ENCODE measurements around the gene RELL2. TPM values are rescaled to one million over a fixed set of nuclear protein-coding genes. Genes with fewer than 3 reads are reported as not detected.
"Not testable (repeated sequence)": the region's sequence is repeated elsewhere in the genome, so short reads cannot be mapped to it uniquely, and the experiment has no call there.

Gene RELL2
- total RNA-seq, 1 donor from 2014 or later, result under 0.01 TPM

- peaks cover 23 to 35% (median 24%) of the 10 kb centered on the region in 3 donors for H3K4me1 ChIP-seq (ENCODE audit: control insufficient read depth in 3 of 3, insufficient read depth in 3 of 3, low read length in 3 of 3)
- peak overlapping the region; percentile 49 for H3K27ac ChIP-seq (ENCODE audit: low read depth, low read length)
- H3K9me3 ChIP-seq (ENCODE audit: control insufficient read depth in 3 of 3, low read length in 3 of 3), result no peaks in the 10 kb centered on the region
- no peaks in the 10 kb centered on the region for H3K27me3 ChIP-seq (ENCODE audit: control insufficient read depth in 3 of 3, insufficient read depth in 3 of 3, low read length in 3 of 3)
- H3K36me3 ChIP-seq (ENCODE audit: control insufficient read depth in 3 of 3, insufficient read depth in 3 of 3, low read length in 3 of 3), result no peaks in the 10 kb centered on the region
- H3K9ac ChIP-seq (ENCODE audit: low read depth in 1 of 3, low read length in 3 of 3), result peak overlapping the region in 1 of 3 donors; percentile 13
- H3K4me3 ChIP-seq (ENCODE audit: low read length in 3 of 3), result peak overlapping the region in 1 of 3 donors; percentile 1
Measured at GRCh38 chr5:141605523-141606277, 31.1 kb upstream of the RELL2 start.

GRCh38 chr5:141608046-141608445 is 28.8 kb upstream of the RELL2 start:
- Histone ChIP-seq H3K9ac (ENCODE audit: low read depth in 1 of 3, low read length in 3 of 3) (no peak overlapping the region), H3K4me1 (ENCODE audit: control insufficient read depth in 3 of 3, insufficient read depth in 3 of 3, low read length in 3 of 3) (peaks cover 27 to 32% (median 29%) of the 10 kb centered on the region in 3 donors), H3K9me3 (ENCODE audit: control insufficient read depth in 3 of 3, low read length in 3 of 3) (no peaks in the 10 kb centered on the region), H3K27ac (ENCODE audit: low read depth, low read length) (no peak overlapping the region), H3K36me3 (ENCODE audit: control insufficient read depth in 3 of 3, insufficient read depth in 3 of 3, low read length in 3 of 3) (no peaks in the 10 kb centered on the region), H3K27me3 (ENCODE audit: control insufficient read depth in 3 of 3, insufficient read depth in 3 of 3, low read length in 3 of 3) (no peaks in the 10 kb centered on the region), H3K4me3 (ENCODE audit: low read length in 3 of 3) (no peak overlapping the region)

- H3K36me3 ChIP-seq (ENCODE audit: control insufficient read depth in 3 of 3, insufficient read depth in 3 of 3, low read length in 3 of 3), result no peaks in the 10 kb centered on the region
- H3K27me3 ChIP-seq (ENCODE audit: control insufficient read depth in 3 of 3, insufficient read depth in 3 of 3, low read length in 3 of 3), result no peaks in the 10 kb centered on the region
- no peak overlapping the region for H3K9ac ChIP-seq (ENCODE audit: low read depth in 1 of 3, low read length in 3 of 3)
- H3K4me1 ChIP-seq (ENCODE audit: control insufficient read depth in 3 of 3, insufficient read depth in 3 of 3, low read length in 3 of 3), result peaks cover 25 to 37% (median 29%) of the 10 kb centered on the region in 3 donors
- H3K4me3 ChIP-seq (ENCODE audit: low read length in 3 of 3), result no peak overlapping the region
- no peaks in the 10 kb centered on the region for H3K9me3 ChIP-seq (ENCODE audit: control insufficient read depth in 3 of 3, low read length in 3 of 3)
- H3K27ac ChIP-seq (ENCODE audit: low read depth, low read length), result no peak overlapping the region
Measured at GRCh38 chr5:141608557-141608956, 28.2 kb upstream of the RELL2 start.

- Histone ChIP-seq H3K36me3 (ENCODE audit: control insufficient read depth in 3 of 3, insufficient read depth in 3 of 3, low read length in 3 of 3) (no peaks in the 10 kb centered on the region), H3K27me3 (ENCODE audit: control insufficient read depth in 3 of 3, insufficient read depth in 3 of 3, low read length in 3 of 3) (no peaks in the 10 kb centered on the region), H3K4me1 (ENCODE audit: control insufficient read depth in 3 of 3, insufficient read depth in 3 of 3, low read length in 3 of 3) (peaks cover 23 to 36% (median 28%) of the 10 kb centered on the region in 3 donors), H3K27ac (ENCODE audit: low read depth, low read length) (no peak overlapping the region), H3K9me3 (ENCODE audit: control insufficient read depth in 3 of 3, low read length in 3 of 3) (no peaks in the 10 kb centered on the region), H3K4me3 (ENCODE audit: low read length in 3 of 3) (no peak overlapping the region), H3K9ac (ENCODE audit: low read depth in 1 of 3, low read length in 3 of 3) (no peak overlapping the region)
Measured at GRCh38 chr5:141609044-141609443, 27.8 kb upstream of the RELL2 start.

GRCh38 chr5:141609921-141610320 is 26.9 kb upstream of the RELL2 start:
- not testable (repeated sequence) for H3K4me3 ChIP-seq (ENCODE audit: low read length in 3 of 3); H3K27me3 ChIP-seq (ENCODE audit: control insufficient read depth in 3 of 3, insufficient read depth in 3 of 3, low read length in 3 of 3); H3K36me3 ChIP-seq (ENCODE audit: control insufficient read depth in 3 of 3, insufficient read depth in 3 of 3, low read length in 3 of 3); H3K27ac ChIP-seq (ENCODE audit: low read depth, low read length); H3K9me3 ChIP-seq (ENCODE audit: control insufficient read depth in 3 of 3, low read length in 3 of 3); H3K9ac ChIP-seq (ENCODE audit: low read depth in 1 of 3, low read length in 3 of 3)
- H3K4me1 ChIP-seq (ENCODE audit: control insufficient read depth in 3 of 3, insufficient read depth in 3 of 3, low read length in 3 of 3), result peaks cover 15 to 31% (median 27%) of the 10 kb centered on the region in 3 donors

- peaks cover 23 to 35% (median 30%) of the 10 kb centered on the region in 3 donors for H3K4me1 ChIP-seq (ENCODE audit: control insufficient read depth in 3 of 3, insufficient read depth in 3 of 3, low read length in 3 of 3)
- H3K4me3 ChIP-seq (ENCODE audit: low read length in 3 of 3), result no peak overlapping the region
- H3K9me3 ChIP-seq (ENCODE audit: control insufficient read depth in 3 of 3, low read length in 3 of 3), result no peaks in the 10 kb centered on the region
- no peak overlapping the region for H3K9ac ChIP-seq (ENCODE audit: low read depth in 1 of 3, low read length in 3 of 3)
- no peaks in the 10 kb centered on the region for H3K27me3 ChIP-seq (ENCODE audit: control insufficient read depth in 3 of 3, insufficient read depth in 3 of 3, low read length in 3 of 3)
- no peaks in the 10 kb centered on the region for H3K36me3 ChIP-seq (ENCODE audit: control insufficient read depth in 3 of 3, insufficient read depth in 3 of 3, low read length in 3 of 3)
- H3K27ac ChIP-seq (ENCODE audit: low read depth, low read length), result no peak overlapping the region
Measured at GRCh38 chr5:141611289-141611688, 25.5 kb upstream of the RELL2 start.

GRCh38 chr5:141613344-141613743 is 23.5 kb upstream of the RELL2 start:
- H3K9ac ChIP-seq (ENCODE audit: low read depth in 1 of 3, low read length in 3 of 3), result peak overlapping the region in 1 of 3 donors; percentile 10
- no peaks in the 10 kb centered on the region for H3K36me3 ChIP-seq (ENCODE audit: control insufficient read depth in 3 of 3, insufficient read depth in 3 of 3, low read length in 3 of 3)
- peaks cover 29 to 43% (median 38%) of the 10 kb centered on the region in 3 donors for H3K4me1 ChIP-seq (ENCODE audit: control insufficient read depth in 3 of 3, insufficient read depth in 3 of 3, low read length in 3 of 3)
- peak overlapping the region; percentile 48 for H3K27ac ChIP-seq (ENCODE audit: low read depth, low read length)
- no peaks in the 10 kb centered on the region for H3K9me3 ChIP-seq (ENCODE audit: control insufficient read depth in 3 of 3, low read length in 3 of 3)
- no peaks in the 10 kb centered on the region for H3K27me3 ChIP-seq (ENCODE audit: control insufficient read depth in 3 of 3, insufficient read depth in 3 of 3, low read length in 3 of 3)
- no peak overlapping the region for H3K4me3 ChIP-seq (ENCODE audit: low read length in 3 of 3)

GRCh38 chr5:141615991-141616720 is 20.6 kb upstream of the RELL2 start:
- Histone ChIP-seq H3K4me1 (ENCODE audit: control insufficient read depth in 3 of 3, insufficient read depth in 3 of 3, low read length in 3 of 3) (peaks cover 27 to 43% (median 40%) of the 10 kb centered on the region in 3 donors), H3K9ac (ENCODE audit: low read depth in 1 of 3, low read length in 3 of 3) (peak overlapping the region; percentile 23 to 96 (median 93)), H3K9me3 (ENCODE audit: control insufficient read depth in 3 of 3, low read length in 3 of 3) (no peaks in the 10 kb centered on the region), H3K36me3 (ENCODE audit: control insufficient read depth in 3 of 3, insufficient read depth in 3 of 3, low read length in 3 of 3) (peaks cover 7 to 12% (median 10%) of the 10 kb centered on the region in 3 donors), H3K4me3 (ENCODE audit: low read length in 3 of 3) (peak overlapping the region; percentile 70 to 84 (median 72)), H3K27ac (ENCODE audit: low read depth, low read length) (peak overlapping the region; percentile 96), H3K27me3 (ENCODE audit: control insufficient read depth in 3 of 3, insufficient read depth in 3 of 3, low read length in 3 of 3) (no peaks in the 10 kb centered on the region)

- Histone ChIP-seq H3K4me3 (ENCODE audit: low read length in 3 of 3) (peak overlapping the region; percentile 70 to 84 (median 72)), H3K36me3 (ENCODE audit: control insufficient read depth in 3 of 3, insufficient read depth in 3 of 3, low read length in 3 of 3) (peaks cover 16 to 21% (median 20%) of the 10 kb centered on the region in 3 donors), H3K27ac (ENCODE audit: low read depth, low read length) (peak overlapping the region; percentile 96), H3K27me3 (ENCODE audit: control insufficient read depth in 3 of 3, insufficient read depth in 3 of 3, low read length in 3 of 3) (no peaks in the 10 kb centered on the region), H3K9ac (ENCODE audit: low read depth in 1 of 3, low read length in 3 of 3) (peak overlapping the region; percentile 88 to 96 (median 93)), H3K9me3 (ENCODE audit: control insufficient read depth in 3 of 3, low read length in 3 of 3) (no peaks in the 10 kb centered on the region), H3K4me1 (ENCODE audit: control insufficient read depth in 3 of 3, insufficient read depth in 3 of 3, low read length in 3 of 3) (peaks cover 22 to 43% (median 36%) of the 10 kb centered on the region in 3 donors)
Measured at GRCh38 chr5:141617128-141617527, 19.7 kb upstream of the RELL2 start.

GRCh38 chr5:141617682-141618029 is 19.1 kb upstream of the RELL2 start:
- peaks cover 18 to 23% (median 21%) of the 10 kb centered on the region in 3 donors for H3K36me3 ChIP-seq (ENCODE audit: control insufficient read depth in 3 of 3, insufficient read depth in 3 of 3, low read length in 3 of 3)
- H3K4me1 ChIP-seq (ENCODE audit: control insufficient read depth in 3 of 3, insufficient read depth in 3 of 3, low read length in 3 of 3), result peaks cover 22 to 41% (median 35%) of the 10 kb centered on the region in 3 donors
- H3K4me3 ChIP-seq (ENCODE audit: low read length in 3 of 3), result peak overlapping the region; percentile 70 to 84 (median 72)
- peak overlapping the region; percentile 88 to 96 (median 93) for H3K9ac ChIP-seq (ENCODE audit: low read depth in 1 of 3, low read length in 3 of 3)
- no peaks in the 10 kb centered on the region for H3K27me3 ChIP-seq (ENCODE audit: control insufficient read depth in 3 of 3, insufficient read depth in 3 of 3, low read length in 3 of 3)
- H3K9me3 ChIP-seq (ENCODE audit: control insufficient read depth in 3 of 3, low read length in 3 of 3), result no peaks in the 10 kb centered on the region
- H3K27ac ChIP-seq (ENCODE audit: low read depth, low read length), result peak overlapping the region; percentile 96
